GM13977 (cell line): ENCODE results near the gene FRMD4A.

Source experiments
- DNase-seq: peaks from one replicate; pipeline ENCODE4 v3.0.0; 2012; ENCODE audit warnings: low spot score
- CTCF ChIP-seq: IDR thresholded peaks from 2 replicates; pipeline ENCODE4 v1.5.1; 2012; ENCODE audit warnings: mild to moderate bottlenecking, control low read depth; ENCODE audit not compliant: insufficient read depth; ENCODE audit errors: extremely low read depth, missing control alignments
- in situ Hi-C: fragments of 300-500 bp; cut with MboI; formaldehyde crosslinking; loops from one replicate; pipeline ENCODE4 v1.12.0; 2022; ENCODE audit warnings: low sequenced_read_pairs, low pct_unique_long_range_greater_than_20kb, mixed read lengths, inconsistent platforms; ENCODE audit not compliant: unreplicated experiment

Gene FRMD4A

DNA sequence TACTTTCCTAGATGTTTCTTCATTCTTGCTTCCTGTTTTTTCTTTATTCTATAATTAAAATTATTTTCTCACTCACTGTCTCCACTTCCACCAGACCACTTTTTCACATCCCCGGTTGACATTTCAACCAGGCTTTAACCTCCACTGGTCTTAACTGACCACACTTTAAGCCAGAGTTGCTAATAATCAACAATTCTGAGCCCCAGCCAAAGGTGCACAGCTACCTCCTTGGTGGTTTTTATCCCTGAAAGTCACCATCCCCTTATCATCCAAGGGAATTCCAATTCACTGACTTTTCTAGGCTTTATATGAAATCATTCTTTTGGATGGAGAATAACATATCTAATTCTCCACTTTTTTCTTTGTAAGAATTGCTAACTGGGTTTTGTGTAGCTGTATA is 138.9 kb downstream of the FRMD4A start:
- DNase-seq: no peak
- in situ Hi-C loops: no loop called here

DNA sequence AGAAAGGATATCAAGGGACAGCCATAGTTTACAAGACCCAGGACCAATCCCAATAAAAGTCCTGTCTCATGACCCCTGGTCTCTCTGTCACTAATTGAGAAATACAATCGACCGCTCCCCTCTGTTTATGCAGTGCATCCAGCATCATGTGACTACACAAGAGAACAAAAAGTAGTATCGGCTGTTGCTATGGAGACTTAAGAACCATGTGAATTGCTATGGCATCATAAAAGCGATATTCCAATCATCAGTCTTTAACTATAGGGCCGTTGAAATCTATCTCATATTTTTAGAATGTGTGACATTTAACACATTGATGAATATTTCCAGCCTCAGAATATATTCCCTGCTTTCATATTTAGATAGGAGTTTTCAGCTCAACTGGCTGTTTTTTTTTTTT is 139.3 kb downstream of the FRMD4A start:
- no peak for TF ChIP-seq CTCF
- no peak for DNase-seq

More for the DNA sequence above, 138.9 kb downstream of the FRMD4A start:
- no peak for TF ChIP-seq CTCF

DNA sequence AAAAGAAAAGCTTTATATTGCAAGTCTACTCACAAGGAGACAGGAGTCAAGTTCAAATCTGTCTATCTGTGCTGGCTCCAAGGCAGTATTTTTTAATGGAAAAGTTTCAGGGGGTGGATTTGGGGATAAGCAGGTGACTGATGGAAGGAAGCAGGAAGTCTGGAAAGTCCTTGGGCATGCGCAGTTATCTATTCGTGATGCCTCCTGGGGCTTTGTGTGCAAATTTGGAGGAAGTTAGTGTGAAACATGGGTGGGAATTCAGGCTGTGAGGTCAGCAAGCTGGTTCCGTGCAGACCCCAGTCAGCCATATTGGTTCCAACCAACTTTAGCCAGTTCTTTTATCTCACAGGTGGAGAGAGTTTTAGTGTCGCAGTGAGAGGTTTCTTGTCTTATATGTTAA is 140.0 kb downstream of the FRMD4A start:
- DNase-seq: no peak
- in situ Hi-C loops: no loop called here
- TF ChIP-seq CTCF: no peak

More for the DNA sequence above, 139.3 kb downstream of the FRMD4A start:
- in situ Hi-C loops: no loop called here

DNA sequence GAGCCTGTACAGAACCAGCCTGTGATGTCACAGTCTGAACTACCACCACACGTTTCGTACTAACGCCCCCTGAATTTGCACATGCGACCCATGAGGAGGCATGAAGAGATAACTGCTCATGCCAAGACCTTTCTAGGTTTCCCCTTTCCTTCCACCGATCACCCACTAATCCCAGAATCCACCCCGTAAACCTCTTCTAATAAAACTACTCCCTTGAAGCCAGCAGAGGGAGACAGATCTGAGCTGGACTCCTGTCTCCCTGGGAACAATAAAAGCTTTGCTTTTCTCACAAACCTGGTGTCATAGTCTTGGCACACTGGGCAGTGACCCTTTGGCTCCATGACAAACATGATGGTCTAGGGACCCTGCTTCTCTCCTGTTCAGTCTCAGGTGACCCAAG is 144.5 kb downstream of the FRMD4A start:
- in situ Hi-C loops: no loop called here
- peak; percentile 15 for TF ChIP-seq CTCF

DNA sequence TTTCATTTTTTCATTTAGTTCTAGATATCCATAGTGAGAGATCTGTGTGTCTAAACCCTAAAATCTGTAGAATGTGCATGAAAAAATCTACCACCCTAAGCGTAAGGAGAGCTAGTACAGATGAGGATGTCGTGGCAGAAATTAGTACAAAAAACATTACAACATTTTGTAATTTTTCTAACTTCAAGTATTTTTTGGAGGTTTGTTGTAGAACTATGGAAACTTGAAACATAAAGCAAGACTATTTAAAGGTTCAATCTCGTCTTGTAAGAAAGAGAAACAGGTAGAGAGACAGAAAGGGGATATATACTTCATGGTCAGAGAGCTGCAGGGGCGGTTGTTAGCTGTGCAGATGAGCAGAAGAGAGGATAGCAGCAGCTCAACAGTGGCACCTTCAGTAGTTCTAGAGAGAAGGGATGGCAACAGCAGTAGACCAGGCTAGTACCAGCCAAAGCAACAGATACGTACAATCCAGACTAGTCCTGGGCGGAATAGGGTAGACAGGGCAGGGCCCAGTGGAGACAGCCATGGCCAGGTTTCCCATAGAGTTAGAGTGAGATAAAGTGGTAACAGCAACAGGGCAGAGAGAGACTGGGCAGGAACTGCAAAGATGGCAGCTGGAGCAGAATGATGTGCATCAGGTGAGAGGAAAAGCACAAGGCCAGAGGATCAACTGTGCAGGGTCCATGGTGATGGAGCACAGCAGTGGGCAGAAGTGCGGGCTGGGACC is 145.2 kb downstream of the FRMD4A start:
- no peak for TF ChIP-seq CTCF
- in situ Hi-C loops: no loop called here
- DNase-seq: peak; percentile 61

More for the DNA sequence above, 144.5 kb downstream of the FRMD4A start:
- DNase-seq: no peak

- in situ Hi-C loops: no loop called here
- TF ChIP-seq CTCF: no peak
- DNase-seq: peak; percentile 65
These were observed 145.8 kb downstream of the FRMD4A start for GRCh38 chr10:14184841-14185315.
